ENCODE results near the gene NCK2. TPM values are rescaled to one million over a fixed set of nuclear protein-coding genes. Genes with fewer than 3 reads are reported as not detected.

NCK2 gene
- total and polyA plus RNA-seq, 2 of the 4 experiments (the other 2 are of a cell fraction) = 15.8 to 22.2 TPM

- no TSS peak for BruUV-seq (replicated peaks)
- no peaks in the 10 kb centered on the region for H3K27me3 ChIP-seq (ENCODE audit: control insufficient read depth, insufficient read depth, low read length)
- no peak overlapping the region for H4K91ac ChIP-seq (ENCODE audit: insufficient read depth, low read depth, low read length)
- WGBS, 2 experiments (ENCODE audit: extremely low coverage in 2 of 2, insufficient read length in 1 of 2) = 93% methylated on average over 2 of the region's 8 CpGs; no CpG with 5 or more reads in 1 of the 2 experiments
- no peak overlapping the region for H3K4ac ChIP-seq (ENCODE audit: low read depth, low read length)
- no peak overlapping the region for H2BK5ac ChIP-seq (ENCODE audit: low read depth, low read length, poor library complexity, severe bottlenecking)
- H3K4me3 ChIP-seq (ENCODE audit: insufficient read depth, low read depth, low read length) = no peak overlapping the region
- no peak overlapping the region for H3K4me2 ChIP-seq (ENCODE audit: low read depth, low read length)
- H3K9me3 ChIP-seq (ENCODE audit: control insufficient read depth, insufficient read depth, low read length) = no peaks in the 10 kb centered on the region
- dilution Hi-C loops (cut with HindIII; ENCODE audit: low sequenced_read_pairs, unreplicated experiment) = no loop called here
- DNase-seq (no peak), ATAC-seq (ENCODE audit: low read depth) (no peak)
- no peak overlapping the region for H3K27ac ChIP-seq (ENCODE audit: insufficient read depth, low read length)
- intact Hi-C loops (cut with micrococcal nuclease) = no loop called here
- H2BK15ac ChIP-seq (ENCODE audit: low read depth, low read length) = no peak overlapping the region
- H3K79me1 ChIP-seq (ENCODE audit: low read depth in 1 of 2, low read length in 2 of 2) = peaks cover 45 to 62% of the 10 kb centered on the region in 2 experiments
- no peak overlapping the region for H3K9ac ChIP-seq (ENCODE audit: low read depth, low read length)
- no peak overlapping the region for H2AK9ac ChIP-seq (replicated peaks; ENCODE audit: low read depth, low read length, poor library complexity)
- H3K56ac ChIP-seq (ENCODE audit: extremely low read depth, insufficient read depth, low read length) = no peak overlapping the region
- in situ Hi-C loops (cut with MboI; ENCODE audit: low sequenced_read_pairs) = no loop called here
- H4K5ac ChIP-seq (ENCODE audit: low read depth, low read length) = no peak overlapping the region
- no peak overlapping the region for H2AK5ac ChIP-seq (ENCODE audit: low read depth, low read length)
- H2BK120ac ChIP-seq (ENCODE audit: low read depth, low read length) = no peak overlapping the region
- no peaks in the 10 kb centered on the region; the same call in 1 of the 2 replicates for H3K36me3 ChIP-seq (ENCODE audit: control insufficient read depth, insufficient read depth, low read length)
- peaks cover 10% of the 10 kb centered on the region for H3K4me1 ChIP-seq (ENCODE audit: control insufficient read depth, insufficient read depth, low read length)
- POLR2A ChIA-PET (ENCODE audit: unreplicated experiment) = no interaction called here
- H2BK20ac ChIP-seq (ENCODE audit: low read depth, low read length) = no peak overlapping the region
- CTCF ChIA-PET = no interaction called here
- no peak overlapping the region for H2AFZ ChIP-seq (replicated peaks; ENCODE audit: low read length, poor library complexity)
- H3K9me1 ChIP-seq (ENCODE audit: insufficient read depth, low read length) = peaks cover 18% of the 10 kb centered on the region
- no peak overlapping the region for H3K14ac ChIP-seq (replicated peaks; ENCODE audit: low read depth, low read length)
- H4K8ac ChIP-seq (ENCODE audit: low read depth in 2 of 2, low read length in 2 of 2) = no peak overlapping the region
- no peak overlapping the region for H3K18ac ChIP-seq (ENCODE audit: low read depth, low read length)
- peaks cover 61% of the 10 kb centered on the region for H4K20me1 ChIP-seq (ENCODE audit: insufficient read depth, low read length)
- no peak overlapping the region for H3K23ac ChIP-seq (ENCODE audit: low read depth, low read length)
- TF ChIP-seq RCOR1 (IDR thresholded peaks at IDR 0.05; ENCODE audit: insufficient replicate concordance, low read length) = no peak
- TF ChIP-seq RAD21 (IDR thresholded peaks at IDR 0.05; ENCODE audit: low read length) = no peak
- TF ChIP-seq, protein P1, sequence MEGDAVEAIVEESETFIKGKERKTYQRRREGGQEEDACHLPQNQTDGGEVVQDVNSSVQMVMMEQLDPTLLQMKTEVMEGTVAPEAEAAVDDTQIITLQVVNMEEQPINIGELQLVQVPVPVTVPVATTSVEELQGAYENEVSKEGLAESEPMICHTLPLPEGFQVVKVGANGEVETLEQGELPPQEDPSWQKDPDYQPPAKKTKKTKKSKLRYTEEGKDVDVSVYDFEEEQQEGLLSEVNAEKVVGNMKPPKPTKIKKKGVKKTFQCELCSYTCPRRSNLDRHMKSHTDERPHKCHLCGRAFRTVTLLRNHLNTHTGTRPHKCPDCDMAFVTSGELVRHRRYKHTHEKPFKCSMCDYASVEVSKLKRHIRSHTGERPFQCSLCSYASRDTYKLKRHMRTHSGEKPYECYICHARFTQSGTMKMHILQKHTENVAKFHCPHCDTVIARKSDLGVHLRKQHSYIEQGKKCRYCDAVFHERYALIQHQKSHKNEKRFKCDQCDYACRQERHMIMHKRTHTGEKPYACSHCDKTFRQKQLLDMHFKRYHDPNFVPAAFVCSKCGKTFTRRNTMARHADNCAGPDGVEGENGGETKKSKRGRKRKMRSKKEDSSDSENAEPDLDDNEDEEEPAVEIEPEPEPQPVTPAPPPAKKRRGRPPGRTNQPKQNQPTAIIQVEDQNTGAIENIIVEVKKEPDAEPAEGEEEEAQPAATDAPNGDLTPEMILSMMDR (conservative IDR thresholded peaks at IDR 0.05; ENCODE audit: low read depth, low read length) = no peak
- TF ChIP-seq CHD1 (IDR thresholded peaks at IDR 0.05; ENCODE audit: low read depth, low read length) = no peak
- TF ChIP-seq CEBPB (IDR thresholded peaks at IDR 0.05; ENCODE audit: low read depth, low read length) = no peak
- TF ChIP-seq NFE2L2 (IDR thresholded peaks at IDR 0.05; ENCODE audit: low read depth, low read length) = no peak
- TF ChIP-seq ELK1 (IDR thresholded peaks at IDR 0.05; ENCODE audit: borderline replicate concordance, low read depth, low read length) = no peak
- no peak for TF ChIP-seq RFX5 (IDR thresholded peaks at IDR 0.05; ENCODE audit: low read depth, low read length)
Observed at GRCh38 chr2:105808423-105809096, 63.8 kb downstream of the NCK2 start.

Data from IMR-90 (cell line).